Left ventricle myocardium superior (tissue), 1 donor: ENCODE data around the gene DAZ4. TPM values are rescaled to one million over a fixed set of nuclear protein-coding genes. Genes with fewer than 3 reads are reported as not detected.
"Not testable (repeated sequence)": the region's sequence is repeated elsewhere in the genome, so short reads cannot be mapped to it uniquely, and the experiment has no call there.

Source experiments
- ATAC-seq: fragments of 200-7000 bp; cut with Tn5 transposase; one replicate; pipeline ENCODE4 v1.9.1; 2020; ENCODE audit warnings: mild to moderate bottlenecking, moderate library complexity
- DNase-seq: peaks from one replicate; pipeline ENCODE4 v3.0.0-alpha.2; 2020
- intact Hi-C: fragments of 100-400 bp; cut with micrococcal nuclease; formaldehyde crosslinking; loops from one replicate; pipeline ENCODE4 v1.11.0; 2022
- long read RNA-seq: library from polyadenylated mRNA; unstranded; transcript quantifications from one replicate; pipeline ENCODE4 v2.0.0, GENCODE V29; 2021
- total RNA-seq: library from RNA; stranded (reverse); fragmentation: NEBNext Ultra II Directional; extraction: Animal tissue kit (Norgen Biotek cat#: 25700); gene quantifications from one replicate; pipeline ENCODE4 v1.2.1, GENCODE V29; 2021
- donor health status: DM: no; HTN: yes; CAD: no; lungs with severe emphysema.

DAZ4 gene
- not detected for total RNA-seq
- long read RNA-seq = 0 reads

- ATAC-seq, intact Hi-C loops, DNase-seq: not testable (repeated sequence)
These were observed at the start of gene DAZ4 for GRCh38 chrY:24833619-24834018. DAZ4 (plus strand) TSS chrY:24833919; CDS start chrY:24834127, 208 bp downstream.

DNA sequence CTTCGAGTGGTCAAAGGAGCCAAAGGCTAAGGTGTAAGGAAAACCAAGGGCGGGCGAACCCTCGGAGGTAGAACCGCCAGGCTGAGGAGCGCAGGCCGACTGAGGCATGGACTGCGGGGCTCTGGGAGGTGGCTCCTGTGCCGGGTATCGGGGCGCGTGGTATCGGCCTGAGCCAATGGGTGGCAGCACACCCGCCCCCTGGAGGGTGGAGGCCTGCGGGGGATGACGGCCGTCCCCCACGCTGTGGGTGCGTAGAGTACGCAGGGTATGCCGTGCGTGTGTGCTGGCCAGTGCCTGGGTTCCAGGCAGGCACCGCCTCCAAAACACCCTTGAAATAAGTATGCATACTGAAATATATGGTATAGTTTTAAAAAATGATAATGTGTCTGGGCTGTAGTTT is 20.4 kb upstream of the DAZ4 start, which contains the start of gene DAZ3:
TSS of gene DAZ3 (minus strand) at position 101 of the 400 bp plus-strand sequence. CDS start 208 bp downstream, outside the sequence.
- DNase-seq, intact Hi-C loops: not testable (repeated sequence)

DNA sequence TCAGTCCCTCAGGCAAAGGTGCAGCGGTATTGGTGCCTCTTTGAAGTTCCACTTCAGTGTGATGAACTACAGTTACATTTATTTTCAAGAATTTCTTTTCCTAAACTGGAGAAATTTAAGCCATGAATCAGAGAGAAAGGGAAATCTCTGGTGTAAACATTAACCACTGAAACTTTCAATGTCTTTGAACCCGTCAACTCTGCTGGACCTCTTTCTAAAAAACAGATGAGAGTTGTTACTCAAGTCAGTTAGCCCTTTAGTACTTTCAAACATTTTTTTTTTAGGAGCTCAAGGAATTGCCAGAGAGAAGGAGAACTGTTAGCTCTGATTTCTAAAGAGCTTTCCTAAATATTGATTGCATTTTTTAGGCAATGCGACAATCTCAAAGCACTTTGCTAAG is 11.9 kb upstream of the DAZ4 start:
- DNase-seq, intact Hi-C loops, ATAC-seq: not testable (repeated sequence)

More for the DNA sequence above, 20.4 kb upstream of the DAZ4 start, which contains the start of gene DAZ3:
- ATAC-seq = not testable (repeated sequence)

DNA sequence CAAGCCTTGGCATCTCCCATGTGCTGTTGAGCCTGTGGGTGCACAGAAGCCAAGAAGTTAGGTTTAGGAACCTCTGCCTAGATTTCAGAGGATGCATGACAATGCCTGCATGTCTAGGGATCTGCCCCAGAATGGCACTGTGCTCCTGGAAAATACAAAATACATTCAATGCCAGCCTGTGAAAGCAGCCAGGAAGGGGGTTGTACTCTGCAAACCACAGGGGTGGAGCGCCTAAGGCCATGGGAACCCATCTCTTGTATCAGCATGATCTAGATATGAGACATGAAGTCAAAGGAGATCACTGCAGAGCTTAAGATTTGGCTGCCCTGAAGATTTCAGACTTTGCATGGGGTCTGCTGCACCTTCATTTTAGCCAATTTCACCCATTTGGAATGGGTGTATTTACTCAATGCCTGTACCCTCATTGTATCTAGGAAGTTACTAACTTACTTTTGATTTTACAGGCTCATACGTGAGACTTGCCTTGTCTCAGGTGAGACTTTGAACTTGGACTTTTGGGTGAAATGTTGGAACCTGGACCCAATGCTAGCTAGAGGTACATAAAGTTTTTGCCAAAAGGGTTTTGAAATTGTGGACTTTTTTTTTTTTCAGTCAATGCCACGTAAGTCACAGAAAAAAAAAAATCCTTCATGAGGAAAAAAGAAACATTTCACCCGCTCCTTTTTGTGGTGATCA is 9.4 kb upstream of the DAZ4 start:
- intact Hi-C loops, DNase-seq, ATAC-seq: not testable (repeated sequence)

GRCh38 chrY:24825069-24825468 is 8.7 kb upstream of the DAZ4 start:
- intact Hi-C loops, ATAC-seq, DNase-seq: not testable (repeated sequence)

Other genes starting within 250 kb of the DAZ4 start
- gene BPY2B, start 215.9 kb upstream of the DAZ4 start, total RNA-seq = not detected
- gene DAZ3, start 20.5 kb upstream of the DAZ4 start, total RNA-seq = not detected
- not detected for gene BPY2C, start 218.2 kb downstream of the DAZ4 start, total RNA-seq